AG04450 (cell line): ENCODE measurements around the gene RNF187. TPM values are rescaled to one million over a fixed set of nuclear protein-coding genes. Genes with fewer than 3 reads are reported as not detected.

Experiments
- CTCF ChIA-PET: fragments of 300-600, 350-600 bp; formaldehyde crosslinking; extraction: SDS; loops from one replicate; lab custom pipeline; 2022; ENCODE audit warnings: antibody characterized with exemption, inconsistent platforms; lab: Charles Lee
- POLR2A ChIA-PET: fragments of 350-600 bp; formaldehyde crosslinking; extraction: SDS; loops from one replicate; lab custom pipeline; 2021; ENCODE audit warnings: antibody characterized with exemption, inconsistent platforms; lab: Yijun Ruan, JAX
- DNase-seq: peaks from one replicate; pipeline ENCODE4 v3.0.0-alpha.2; 2011; ENCODE audit warnings: low read depth, low spot score
- H3K27ac ChIP-seq: one replicate; pipeline ENCODE4 v1.5.1; 2012; ENCODE audit warnings: low read depth, low read length, control low read depth
- H3K27me3 ChIP-seq: one replicate; pipeline ENCODE4 v1.6.0; 2012; ENCODE audit warnings: low read length; ENCODE audit not compliant: control insufficient read depth, insufficient read depth
- H3K4me3 ChIP-seq: 2 replicates; pipeline ENCODE4 v1.5.1; 2011; ENCODE audit warnings: mild to moderate bottlenecking, low read depth, low read length, control low read depth
- H3K9me3 ChIP-seq: 2 replicates; pipeline ENCODE4 v1.5.1; 2012; ENCODE audit warnings: low read length; ENCODE audit not compliant: control insufficient read depth, insufficient read depth
- CTCF ChIP-seq: IDR thresholded peaks from 2 replicates; pipeline ENCODE4 v1.5.1; 2011; ENCODE audit warnings: low read depth, low read length, control low read depth, inconsistent platforms
- polyA plus RNA-seq: library from polyadenylated mRNA; depleted of rRNA; stranded (reverse); fragments of >200 nt; gene quantifications from 2 replicates; pipeline ENCODE4 v1.2.3, GENCODE V29; 2011

Gene RNF187
- polyA plus RNA-seq, 1 experiment = 84.0 TPM

DNA sequence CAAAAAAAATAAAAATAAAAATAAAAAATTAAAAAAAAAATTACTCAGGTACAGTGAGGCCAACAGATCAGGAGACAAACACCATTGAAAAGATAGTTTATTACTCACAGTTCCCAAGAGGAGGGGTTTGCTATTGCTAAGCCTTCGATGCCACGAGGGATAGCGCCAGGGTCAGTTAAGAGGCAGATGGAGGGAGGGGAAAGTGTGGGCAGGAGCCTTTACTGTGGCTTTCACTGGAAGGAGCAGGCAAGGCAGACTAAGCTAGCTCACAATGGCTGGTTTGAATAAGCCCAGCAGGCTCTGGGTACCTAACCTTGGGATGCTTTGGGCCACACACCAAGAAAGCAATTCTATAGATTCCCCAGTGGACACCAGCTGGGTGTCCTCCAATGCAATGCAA, 12.7 kb upstream of the RNF187 start:
- no peak for TF ChIP-seq CTCF
- CTCF ChIA-PET = interaction anchor here (1.3 kb wide), 1 partner anchor 26 kb away, joined by 3 read pairs; no protein-coding TSS in a partner anchor
- DNase-seq = no peak
- Histone ChIP-seq H3K27me3 (peaks cover 23% of the 10 kb centered on the region), H3K4me3 (no peak overlapping the region), H3K27ac (no peak overlapping the region), H3K9me3 (peaks cover 2% of the 10 kb centered on the region; the same call in 1 of the 2 replicates)
- POLR2A ChIA-PET = no interaction called here

DNA sequence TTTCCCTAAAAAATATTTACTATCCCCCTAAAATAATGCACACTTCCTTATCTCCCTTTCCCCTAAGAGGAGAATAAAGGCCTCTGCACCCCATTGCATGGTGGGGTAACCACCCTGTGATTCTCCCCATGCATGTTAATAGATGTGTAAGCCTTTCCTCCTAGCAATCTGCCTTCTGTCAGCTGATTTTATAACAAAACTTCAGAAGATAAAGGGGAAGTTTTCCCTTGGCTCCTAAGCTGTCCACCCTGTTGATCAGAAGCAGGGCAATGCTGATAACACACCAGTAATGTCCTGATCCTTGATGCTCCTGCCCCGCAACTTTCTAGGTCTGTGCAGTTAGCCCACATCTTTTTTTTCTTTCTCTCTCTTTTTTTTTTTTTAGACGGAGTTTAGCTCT, 11.4 kb upstream of the RNF187 start:
- DNase-seq = no peak
- ChIA-PET CTCF (interaction anchor here (1.0 to 1.3 kb wide), 2 partner anchors 17 to 25 kb away, joined by 3 to 8 read pairs; no protein-coding TSS in a partner anchor), POLR2A (no interaction called here)
- Histone ChIP-seq H3K27ac (no peak overlapping the region), H3K9me3 (no peaks in the 10 kb centered on the region), H3K27me3 (peaks cover 20% of the 10 kb centered on the region), H3K4me3 (no peak overlapping the region)
- TF ChIP-seq CTCF = no peak

DNA sequence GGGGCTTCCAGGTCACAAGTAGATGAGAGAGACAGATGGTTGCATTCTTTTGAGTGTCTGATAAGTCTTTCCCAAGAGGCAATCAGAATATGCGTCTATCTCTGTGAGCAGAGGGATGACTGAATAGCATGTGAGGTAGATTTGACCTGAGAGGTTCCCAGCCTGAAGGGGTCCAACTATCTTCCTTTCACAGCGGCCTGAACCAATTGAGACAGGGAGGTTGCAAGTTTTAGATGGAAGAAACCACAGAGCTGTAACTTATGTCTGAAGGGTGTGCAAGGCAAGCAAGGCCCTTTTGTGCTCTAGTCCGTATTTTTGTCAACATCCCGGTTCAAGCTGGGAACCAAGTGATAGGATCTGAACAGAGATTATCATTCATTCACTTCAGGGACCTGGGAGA, 9.9 kb upstream of the RNF187 start:
- DNase-seq = no peak
- Histone ChIP-seq H3K9me3 (no peaks in the 10 kb centered on the region), H3K27me3 (peaks cover 26% of the 10 kb centered on the region), H3K4me3 (no peak overlapping the region), H3K27ac (no peak overlapping the region)
- ChIA-PET CTCF (interaction anchor here (1.0 kb wide), 1 partner anchor 24 kb away, joined by 3 read pairs; no protein-coding TSS in a partner anchor), POLR2A (interaction anchor here (0.9 kb wide), 1 partner anchor 20 kb away, joined by 3 read pairs; a partner anchor contains a TSS)
- no peak for TF ChIP-seq CTCF

- ChIA-PET POLR2A (no interaction called here), CTCF (interaction anchor here (1.0 to 1.5 kb wide), 2 partner anchors 20 to 23 kb away, joined by 3 read pairs; a partner anchor contains a TSS)
- H3K9me3 ChIP-seq = no peaks in the 10 kb centered on the region
- peaks cover 26% of the 10 kb centered on the region for H3K27me3 ChIP-seq
- no peak for TF ChIP-seq CTCF
- no peak overlapping the region for H3K4me3 ChIP-seq
- DNase-seq = no peak
- no peak overlapping the region for H3K27ac ChIP-seq
Measured at GRCh38 chr1:228478326-228478725, 8.9 kb upstream of the RNF187 start.

- Histone ChIP-seq H3K27ac (no peak overlapping the region), H3K4me3 (no peak overlapping the region), H3K27me3 (peaks cover 26% of the 10 kb centered on the region), H3K9me3 (no peaks in the 10 kb centered on the region)
- ChIA-PET CTCF (interaction anchor here (0.7 to 2.3 kb wide), 4 partner anchors 21 to 313 kb away, joined by 3 to 6 read pairs (median 4); a partner anchor contains a TSS), POLR2A (no interaction called here)
- DNase-seq = no peak
- TF ChIP-seq CTCF = no peak
Measured at GRCh38 chr1:228478912-228479711, 8.1 kb upstream of the RNF187 start.
